GM21786 (cell line): Measurements from ENCODE around the gene LGALS7.

ENCODE experiments used
- ATAC-seq: cut with Tn5 transposase; IDR thresholded peaks from one replicate; pipeline ENCODE4 v1.9.1; 2021; ENCODE audit not compliant: unreplicated experiment

LGALS7 gene

GRCh38 chr19:38740932-38741331 lies 32.4 kb downstream of the LGALS7 start:
- ATAC-seq = no peak

- ATAC-seq = no peak
These were observed 33.1 kb downstream of the LGALS7 start for GRCh38 chr19:38740257-38740592.

DNA sequence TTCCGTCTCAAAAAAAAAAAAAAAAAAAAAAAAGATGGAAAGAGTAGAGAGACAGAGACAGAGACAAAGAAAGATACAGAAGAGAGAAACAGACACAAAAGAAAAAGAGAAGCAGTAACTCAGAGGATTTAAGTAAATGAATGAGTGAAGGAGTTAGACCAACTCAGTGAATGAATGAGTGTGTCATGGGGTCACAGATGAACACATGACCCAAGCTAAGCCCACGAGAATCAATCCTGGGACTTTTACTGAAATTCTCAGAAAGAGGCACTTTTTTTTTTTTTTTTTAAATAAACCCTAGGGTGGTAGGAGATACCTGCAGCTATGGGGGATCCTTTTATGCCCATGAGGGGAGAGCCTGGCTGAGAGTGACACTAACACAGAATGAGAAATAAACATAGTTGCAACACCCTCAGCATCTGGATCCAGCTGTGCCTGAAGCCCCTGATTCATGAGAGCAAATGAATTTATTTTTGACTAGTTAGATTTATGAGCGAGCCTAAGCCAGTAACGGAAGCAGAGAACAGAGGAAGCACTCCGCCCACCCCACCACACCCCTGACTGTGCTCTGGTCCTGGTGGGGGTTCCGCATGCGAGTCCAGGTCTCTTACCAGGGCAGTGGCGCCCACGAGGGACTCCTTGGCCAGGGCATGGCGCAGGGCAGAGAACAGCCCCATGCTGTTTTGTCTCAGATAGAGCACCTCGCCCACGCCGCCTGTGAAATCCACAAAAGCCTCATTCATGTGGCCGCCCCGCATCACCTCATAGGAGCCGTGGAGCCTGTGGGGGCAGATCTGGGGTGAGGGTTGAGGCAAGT lies 33.7 kb downstream of the LGALS7 start:
- no peak for ATAC-seq

GRCh38 chr19:38737921-38738737 lies 35.2 kb downstream of the LGALS7 start:
- no peak for ATAC-seq

- no peak for ATAC-seq
These were observed 35.9 kb downstream of the LGALS7 start for GRCh38 chr19:38737281-38737865.

- ATAC-seq = no peak
These were observed 36.7 kb downstream of the LGALS7 start for GRCh38 chr19:38736413-38737280.

GRCh38 chr19:38736036-38736412 lies 37.3 kb downstream of the LGALS7 start:
- ATAC-seq = no peak

DNA sequence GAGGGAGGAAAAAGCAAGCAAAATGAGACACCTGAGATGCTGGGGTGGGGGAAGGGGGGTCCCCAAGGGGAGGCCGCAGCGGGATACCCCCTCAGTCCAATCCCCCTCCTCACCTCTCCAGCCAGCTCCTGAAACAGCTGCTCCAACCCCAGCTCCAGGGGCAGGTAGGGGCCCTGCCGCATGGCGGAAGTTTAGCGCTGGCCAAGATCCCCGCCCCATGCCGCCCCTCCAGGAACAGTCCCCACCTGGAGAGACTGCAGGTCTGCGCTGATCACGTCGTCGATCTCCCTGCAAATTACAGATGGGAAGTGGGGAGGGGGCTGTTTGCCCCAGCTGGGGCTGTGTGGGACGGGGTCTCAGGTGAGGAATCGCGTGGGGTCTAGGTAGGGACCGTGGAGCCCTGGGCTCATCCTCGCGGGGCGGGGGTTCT lies 38.0 kb downstream of the LGALS7 start:
- ATAC-seq = no peak

DNA sequence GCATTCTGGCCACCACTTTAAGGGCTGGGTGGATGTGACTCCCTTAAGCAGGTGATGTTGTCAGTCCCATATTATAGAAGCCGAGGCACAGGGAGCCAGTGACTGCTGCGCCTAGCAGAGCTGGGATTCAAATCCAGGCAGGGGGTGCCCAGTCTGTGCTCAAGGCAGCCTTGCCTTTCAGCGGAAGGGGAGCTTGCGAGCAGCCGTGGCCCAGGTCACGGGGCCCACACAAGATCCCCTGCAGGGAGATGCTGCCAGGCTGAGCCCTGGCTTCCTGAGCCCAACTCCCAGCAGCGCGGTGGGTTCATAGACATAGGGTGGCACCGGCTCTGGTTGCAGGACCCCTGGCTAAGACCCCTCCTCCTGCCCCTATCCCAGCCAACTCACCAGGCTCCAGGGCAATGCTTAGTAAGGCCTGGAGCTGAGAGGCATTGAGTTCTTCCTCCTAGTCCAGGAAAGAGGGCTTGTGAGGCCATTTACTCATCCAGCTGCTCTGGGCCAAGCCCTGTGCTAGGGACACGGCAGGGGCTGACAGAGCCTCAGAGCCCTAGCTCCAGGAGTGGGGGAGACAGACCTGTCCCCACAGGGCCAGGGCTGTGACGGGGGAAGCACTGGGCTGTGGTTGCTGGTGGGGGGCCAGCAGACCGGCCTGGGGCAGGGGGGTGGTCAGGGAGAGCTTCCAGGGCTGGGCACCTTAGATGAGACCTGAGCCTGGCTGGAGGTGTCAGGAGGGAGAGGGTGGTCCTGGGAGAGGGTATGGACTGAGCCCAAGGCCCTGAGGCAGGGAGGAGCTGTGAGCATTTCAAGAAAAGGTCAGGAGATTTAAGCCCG lies 38.7 kb downstream of the LGALS7 start:
- ATAC-seq = no peak

GRCh38 chr19:38734176-38734425 lies 39.2 kb downstream of the LGALS7 start:
- ATAC-seq = no peak

DNA sequence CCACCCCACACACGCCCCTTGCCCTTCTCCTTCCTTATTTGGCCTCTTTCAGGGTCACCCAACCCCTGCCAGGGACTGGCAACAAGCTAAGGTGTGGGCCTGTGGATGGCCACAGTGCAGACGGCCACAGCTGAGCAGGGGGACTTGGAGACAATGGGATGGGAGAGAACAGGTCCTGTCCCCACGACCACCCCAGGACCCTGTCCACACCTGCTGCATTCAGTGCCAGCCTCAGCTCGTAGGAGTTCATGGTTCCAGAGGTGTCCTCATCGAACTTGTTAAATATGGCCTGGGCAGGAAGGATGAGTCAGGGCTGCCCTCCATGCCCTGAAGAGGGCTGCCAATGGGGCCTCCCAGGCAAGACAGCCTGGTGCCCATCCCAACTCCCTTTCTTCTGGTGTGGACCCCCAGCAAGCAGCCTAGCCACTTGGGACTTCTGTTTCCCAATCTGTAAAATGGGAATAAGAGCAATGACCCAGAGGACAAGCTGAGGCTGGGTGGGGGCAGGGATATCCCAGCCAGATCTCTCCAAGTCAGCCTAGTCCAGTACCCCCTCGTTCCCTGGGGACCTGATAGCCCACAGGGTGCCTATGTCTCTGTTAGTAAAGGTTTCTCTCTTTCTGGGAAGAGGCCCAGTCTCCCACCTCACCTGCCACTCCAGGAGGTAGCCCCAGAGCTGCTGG lies 39.7 kb downstream of the LGALS7 start:
- ATAC-seq = no peak

GRCh38 chr19:38733241-38733492 lies 40.1 kb downstream of the LGALS7 start:
- ATAC-seq = no peak

DNA sequence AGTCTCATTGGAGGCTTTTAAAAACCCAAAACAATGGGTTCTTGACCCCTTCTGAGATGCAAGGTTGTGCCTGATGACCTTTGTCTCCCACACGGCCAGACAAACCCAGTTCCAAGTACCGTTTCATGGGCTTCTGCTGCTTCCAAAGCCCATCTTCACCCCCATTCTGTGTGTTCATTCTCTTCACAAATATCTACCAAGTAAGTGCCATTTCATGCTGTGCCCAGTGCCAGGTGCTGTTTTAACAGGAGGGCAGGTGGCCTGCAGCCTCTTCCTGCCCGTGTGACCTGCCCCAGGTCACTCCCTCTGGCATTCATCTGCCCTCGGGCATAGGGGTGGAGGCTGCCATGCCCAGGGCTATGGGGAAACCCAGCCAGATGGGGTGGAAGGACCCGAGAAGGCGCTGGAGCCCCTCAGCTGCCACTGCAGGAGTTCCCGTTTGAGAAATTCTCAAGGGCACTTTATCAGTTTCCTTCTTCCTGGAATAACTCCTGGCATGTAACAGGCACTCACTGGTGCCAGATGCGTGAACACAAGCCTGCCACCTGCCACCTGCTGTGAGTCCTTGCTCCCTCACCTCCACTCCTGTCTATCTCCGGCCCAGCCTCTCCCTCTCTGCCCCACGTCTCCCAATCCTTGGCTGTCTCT lies 41.5 kb downstream of the LGALS7 start:
- no peak for ATAC-seq

GRCh38 chr19:38730731-38731589 lies 42.4 kb downstream of the LGALS7 start:
- no peak for ATAC-seq

GRCh38 chr19:38730470-38730730 lies 42.9 kb downstream of the LGALS7 start:
- ATAC-seq = no peak

DNA sequence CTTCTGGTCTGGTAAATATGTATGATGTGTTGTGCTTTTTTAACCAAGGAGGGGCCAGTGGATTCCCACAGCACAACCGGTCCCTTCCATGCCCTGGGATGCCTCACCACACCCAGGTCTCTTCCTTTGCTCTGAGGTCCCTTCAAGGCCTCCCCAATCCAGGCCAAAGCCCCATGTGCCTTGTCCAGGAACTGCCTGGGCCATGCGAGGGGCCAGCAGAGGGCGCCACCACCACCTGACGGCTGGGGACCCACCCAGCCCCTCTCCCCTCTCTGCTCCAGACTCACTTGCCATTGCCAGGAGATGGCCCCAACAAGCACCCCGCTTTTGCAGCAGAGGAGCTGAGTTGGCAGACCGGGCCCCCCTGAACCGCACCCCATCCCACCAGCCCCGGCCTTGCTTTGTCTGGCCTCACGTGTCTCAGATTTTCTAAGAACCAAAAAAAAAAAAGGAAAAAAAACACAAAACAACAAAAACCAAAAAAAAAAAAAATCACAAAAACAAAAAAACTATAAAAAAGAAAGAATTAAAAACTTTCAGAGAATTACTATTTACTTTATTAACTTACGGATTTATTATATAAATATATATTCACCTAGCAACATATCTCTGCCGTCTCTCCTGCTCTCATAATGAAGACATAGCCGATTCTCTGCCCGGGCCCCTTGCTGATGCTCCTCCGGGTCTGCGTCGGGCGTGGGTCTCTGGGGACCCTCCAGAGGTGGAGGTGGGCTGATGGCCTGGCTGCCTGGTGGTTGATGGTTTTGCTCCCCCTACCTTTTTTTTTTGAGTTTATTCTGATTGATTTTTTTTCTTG lies 43.5 kb downstream of the LGALS7 start:
- no peak for ATAC-seq

DNA sequence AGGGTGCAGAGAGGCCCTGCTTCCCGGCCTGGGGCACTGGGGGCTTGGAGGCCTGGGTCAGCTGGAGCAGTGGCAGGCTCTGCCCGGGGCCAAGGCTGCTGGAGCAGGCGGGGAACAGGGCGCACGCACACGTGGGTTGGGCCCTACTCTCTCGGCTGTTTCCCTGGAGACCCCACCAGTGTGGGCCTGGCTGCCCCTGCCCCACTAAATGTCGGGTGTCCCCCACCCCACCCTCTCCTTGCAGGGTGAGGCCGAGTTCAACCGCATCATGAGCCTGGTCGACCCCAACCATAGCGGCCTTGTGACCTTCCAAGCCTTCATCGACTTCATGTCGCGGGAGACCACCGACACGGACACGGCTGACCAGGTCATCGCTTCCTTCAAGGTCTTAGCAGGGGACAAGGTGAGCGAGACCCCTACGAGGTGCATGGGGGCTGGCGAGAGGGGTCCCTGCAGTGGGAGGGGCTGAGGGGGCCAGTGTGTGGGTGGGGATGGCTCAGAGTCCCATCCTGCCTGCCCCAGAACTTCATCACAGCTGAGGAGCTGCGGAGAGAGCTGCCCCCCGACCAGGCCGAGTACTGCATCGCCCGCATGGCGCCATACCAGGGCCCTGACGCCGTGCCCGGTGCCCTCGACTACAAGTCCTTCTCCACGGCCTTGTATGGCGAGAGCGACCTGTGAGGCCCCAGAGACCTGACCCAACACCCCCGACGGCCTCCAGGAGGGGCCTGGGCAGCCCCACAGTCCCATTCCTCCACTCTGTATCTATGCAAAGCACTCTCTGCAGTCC lies 44.4 kb downstream of the LGALS7 start:
- no peak for ATAC-seq
